Pancreas (tissue), 10 donors: Measurements from ENCODE around the gene CERT1. TPM values are rescaled to one million over a fixed set of nuclear protein-coding genes. Genes with fewer than 3 reads are reported as not detected.
"Not testable (repeated sequence)": the region's sequence is repeated elsewhere in the genome, so short reads cannot be mapped to it uniquely, and the experiment has no call there.

Experiments
- ATAC-seq, 4 donors: fragments of 200-7000 bp; cut with Tn5 transposase; one replicate each; pipeline versions ENCODE4 v1.8.0 to v1.9.1; 2020; ENCODE audit warnings: mild to moderate bottlenecking in 4 of 4, moderate library complexity in 4 of 4
- DNase-seq, 6 donors: peaks; one replicate each; pipeline ENCODE4 v3.0.0-alpha.2; 2020
- FAIRE-seq: peaks from 2 replicates; lab custom pipeline; 2012; peaks lifted over from hg19 to GRCh38; lab: Jason Lieb, UNC
- H3K27ac ChIP-seq, 4 donors: fragments of 200-600 bp; sonication (generic); 1 replicate in 3 of 4; 2 replicates in 1 of 4; pipeline versions ENCODE4 v1.5.0 to v1.8.0; 2020
- H3K27me3 ChIP-seq, 4 donors: fragments of 200-600 bp; one replicate each; pipeline ENCODE4 v1.8.0; 2021
- H3K36me3 ChIP-seq, 3 donors: fragments of 200-600 bp; sonication (generic) in 1 of 3; one replicate each; pipeline versions ENCODE4 v1.5.0 to v1.8.0; 2020 to 2021
- H3K4me1 ChIP-seq, 3 donors: fragments of 200-600 bp; one replicate each; pipeline ENCODE4 v1.8.0; 2021
- H3K4me3 ChIP-seq, 4 donors: fragments of 200-600 bp; sonication (generic) in 2 of 4; one replicate each; pipeline versions ENCODE4 v1.5.0 to v1.8.0; 2020 to 2021
- H3K9me3 ChIP-seq, 4 donors: fragments of 200-600 bp; one replicate each; pipeline ENCODE4 v1.8.0; 2021
- WGBS, 2 donors: extraction: QIAGEN DNeasy Blood & Tissue Kit; methylation state at CpG; one replicate each; pipeline ENCODE4 v1.1.7; 2013; 5-methylcytosine and 5-hydroxymethylcytosine counted together
- intact Hi-C, 3 donors: fragments of 100-400 bp; cut with DNase I; formaldehyde crosslinking; loops; one replicate each; pipeline versions ENCODE4 v1.11.1 to v1.14.2; 2022
- polyA plus RNA-seq, 2 donors: library from polyadenylated mRNA; stranded (reverse); fragments of 200-250 nt; gene quantifications; one replicate each; pipeline ENCODE4 v1.2.3, GENCODE V29; 2013
- total RNA-seq, 6 donors: library from RNA; stranded (reverse); fragmentation: NEBNext Ultra II Directional in 4 of 6; extraction: Animal tissue kit (Norgen Biotek cat#: 25700) in 4 of 6; gene quantifications; one replicate each; pipeline versions ENCODE4 v1.2.1 to v1.2.4, GENCODE V29; 2021 to 2023
- TF ChIP-seq, protein P1 (sequence below), 4 donors: fragments of 200-600 bp; sonication (generic) in 3 of 4; IDR thresholded peaks; one replicate each; pipeline versions ENCODE4 v1.5.0 to v1.8.0; 2021; ENCODE audit warnings: antibody characterized with exemption in 4 of 4
- donor health status: healthy with polysubstance abuse.
- donor health status: DM: no; HTN: no; CAD: no; lungs with moderate emphysema.
- donor health status: DM: no; HTN: no; CAD: no.
- donor health status: control.
- donor health status: control.
- donor health status: Bipolar disorder and iron deficiency.
- donor health status: DM: yes; HTN: yes; CAD: no.
- donor health status: DM: no; HTN: no; CAD: no.
- donor health status: DM: no; HTN: no; CAD: no.
- donor health status: DM: yes; HTN: yes; CAD: no.

The CERT1 gene
- total and polyA plus RNA-seq, 8 donors, result 6.2 to 22.7 (median 11.1) TPM

DNA sequence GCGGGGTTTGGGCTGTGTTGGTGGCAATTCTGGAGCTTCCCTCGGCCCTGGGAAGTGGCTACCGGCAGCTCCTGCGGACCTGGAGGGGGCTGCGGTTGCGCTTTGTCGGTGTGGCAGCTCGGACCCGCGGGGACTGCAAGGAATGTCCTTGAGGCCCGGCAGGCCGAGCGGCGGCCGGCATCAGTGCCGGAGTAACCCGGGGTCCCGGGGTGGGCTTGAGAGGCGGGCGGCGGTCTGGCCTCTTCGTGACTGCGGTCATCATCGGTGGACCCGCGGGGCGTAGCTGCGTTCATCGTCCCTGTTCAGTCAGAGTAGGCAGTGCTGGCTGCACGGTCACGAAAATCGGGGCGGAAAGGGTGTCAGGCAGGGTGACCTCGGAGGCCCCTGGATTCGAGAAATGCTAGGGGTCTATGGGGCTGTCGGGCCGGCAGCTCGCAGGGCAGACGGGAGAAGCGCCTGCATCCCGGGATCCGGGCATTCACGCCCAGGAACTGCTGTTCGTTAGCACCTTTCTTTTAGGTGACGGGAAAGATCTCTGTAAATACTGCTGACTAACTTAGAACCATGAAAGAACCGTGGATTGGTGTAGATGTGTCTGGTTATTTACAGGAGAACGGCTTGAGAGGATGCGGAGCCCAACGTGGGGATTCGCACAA is 173.9 kb downstream of the CERT1 start:
- no peaks in the 10 kb centered on the region for H3K27me3 ChIP-seq
- TF ChIP-seq, protein P1, sequence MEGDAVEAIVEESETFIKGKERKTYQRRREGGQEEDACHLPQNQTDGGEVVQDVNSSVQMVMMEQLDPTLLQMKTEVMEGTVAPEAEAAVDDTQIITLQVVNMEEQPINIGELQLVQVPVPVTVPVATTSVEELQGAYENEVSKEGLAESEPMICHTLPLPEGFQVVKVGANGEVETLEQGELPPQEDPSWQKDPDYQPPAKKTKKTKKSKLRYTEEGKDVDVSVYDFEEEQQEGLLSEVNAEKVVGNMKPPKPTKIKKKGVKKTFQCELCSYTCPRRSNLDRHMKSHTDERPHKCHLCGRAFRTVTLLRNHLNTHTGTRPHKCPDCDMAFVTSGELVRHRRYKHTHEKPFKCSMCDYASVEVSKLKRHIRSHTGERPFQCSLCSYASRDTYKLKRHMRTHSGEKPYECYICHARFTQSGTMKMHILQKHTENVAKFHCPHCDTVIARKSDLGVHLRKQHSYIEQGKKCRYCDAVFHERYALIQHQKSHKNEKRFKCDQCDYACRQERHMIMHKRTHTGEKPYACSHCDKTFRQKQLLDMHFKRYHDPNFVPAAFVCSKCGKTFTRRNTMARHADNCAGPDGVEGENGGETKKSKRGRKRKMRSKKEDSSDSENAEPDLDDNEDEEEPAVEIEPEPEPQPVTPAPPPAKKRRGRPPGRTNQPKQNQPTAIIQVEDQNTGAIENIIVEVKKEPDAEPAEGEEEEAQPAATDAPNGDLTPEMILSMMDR (IDR thresholded peaks at IDR 0.05), result no peak
- intact Hi-C loops, result no loop called here

DNA sequence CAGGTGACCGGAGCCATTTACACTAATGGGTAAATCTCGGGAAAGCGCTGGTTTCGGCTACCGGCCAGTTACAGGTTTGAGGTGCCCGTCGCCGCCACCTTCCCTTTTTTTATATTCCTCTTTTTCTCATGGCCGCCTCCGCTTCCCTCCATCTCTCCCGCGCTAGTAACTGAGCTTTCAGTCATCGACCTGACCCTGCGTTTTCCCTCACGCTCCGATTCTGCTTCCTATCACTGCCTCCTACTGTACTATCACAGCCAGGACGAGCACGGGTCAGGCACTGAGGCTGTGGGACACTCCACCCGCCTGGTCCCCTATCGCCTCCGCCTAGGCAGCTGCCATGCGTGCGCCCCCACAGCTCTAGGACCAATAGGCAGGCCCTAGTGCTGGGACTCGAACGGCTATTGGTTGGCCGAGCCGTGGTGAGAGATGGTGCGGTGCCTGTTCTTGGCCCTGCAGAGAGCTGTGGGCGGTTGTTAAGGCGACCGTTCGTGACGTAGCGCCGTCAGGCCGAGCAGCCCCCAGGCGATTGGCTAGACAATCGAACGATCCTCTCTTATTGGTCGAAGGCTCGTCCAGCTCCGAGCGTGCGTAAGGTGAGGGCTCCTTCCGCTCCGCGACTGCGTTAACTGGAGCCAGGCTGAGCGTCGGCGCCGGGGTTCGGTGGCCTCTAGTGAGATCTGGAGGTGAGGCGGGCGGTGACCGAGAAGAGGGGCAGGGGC is 174.7 kb downstream of the CERT1 start, which contains the start of gene HMGCR:
TSS of gene HMGCR (plus strand) at position 606 of the 722 bp plus-strand sequence. CDS start 5,386 bp downstream, outside the sequence.
- 0% methylated on average over 56 of the region's 56 CpGs for WGBS, 2 donors
- no peaks in the 10 kb centered on the region for H3K27me3 ChIP-seq
- FAIRE-seq (peak; percentile 96), ATAC-seq (peak; percentile 95 to 98 (median 97)), DNase-seq (peak; percentile 91 to 99 (median 98))
- TF ChIP-seq, protein P1 (IDR thresholded peaks at IDR 0.05), result peak in 1 of 4 donors; percentile 13
- peak within 1 kb of the TSS; percentile 61 to 90 (median 80) for H3K27ac ChIP-seq
- H3K36me3 ChIP-seq, result no peaks in the 10 kb centered on the region
- H3K9me3 ChIP-seq, result no peaks in the 10 kb centered on the region
- intact Hi-C loops, result no loop called here
- H3K4me1 ChIP-seq, result peaks cover 0 to 7% (median 0%) of the 10 kb centered on the region in 3 donors
- peak within 1 kb of the TSS; percentile 55 to 86 (median 78) for H3K4me3 ChIP-seq

More for the DNA sequence above, 173.9 kb downstream of the CERT1 start:
- peak overlapping the region; percentile 55 to 86 (median 73) for H3K4me3 ChIP-seq
- DNase-seq (peak in 5 of 6 donors; percentile 11 to 83 (median 59)), FAIRE-seq (no peak), ATAC-seq (peak; percentile 4 to 27 (median 10))
- WGBS, 2 donors, result 0% methylated on average over 48 to 50 of the region's 50 CpGs
- peak overlapping the region; percentile 61 to 90 (median 72) for H3K27ac ChIP-seq
- H3K4me1 ChIP-seq, result peaks cover 0 to 7% (median 0%) of the 10 kb centered on the region in 3 donors
- no peaks in the 10 kb centered on the region for H3K9me3 ChIP-seq
- no peaks in the 10 kb centered on the region for H3K36me3 ChIP-seq

DNA sequence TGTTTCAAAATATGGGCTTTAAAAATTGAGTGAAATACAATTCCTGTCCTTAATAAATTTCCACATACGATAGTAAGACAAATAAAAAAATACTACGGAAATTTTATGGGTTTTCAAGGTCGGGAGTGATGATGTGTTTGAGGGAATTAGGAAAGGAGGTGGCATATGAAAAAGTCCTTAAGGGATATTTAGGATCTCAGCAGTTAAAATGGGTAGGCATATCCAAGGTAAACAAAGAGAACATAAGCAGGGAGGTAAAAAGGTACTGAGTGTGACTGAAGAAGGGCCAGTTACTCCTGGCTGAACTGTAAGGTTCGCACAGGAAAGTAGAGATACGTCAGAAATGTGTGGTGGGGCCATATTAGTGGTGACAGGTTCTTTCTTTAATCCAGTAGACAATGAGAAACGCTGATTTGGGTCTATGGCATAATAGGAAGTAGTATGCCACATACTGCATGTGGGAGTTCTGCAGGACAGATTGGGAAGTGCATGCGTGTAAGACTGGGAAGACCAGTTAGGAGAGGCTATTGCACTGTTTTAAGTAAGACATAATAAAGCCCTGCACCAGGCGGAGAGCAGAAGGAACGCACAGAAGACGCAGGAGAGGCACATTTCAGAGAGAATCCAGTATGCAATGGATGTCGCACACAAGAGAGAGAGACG is 175.3 kb downstream of the CERT1 start:
- ATAC-seq, result peak; percentile 56 to 75 (median 64)
- intact Hi-C loops, result no loop called here
- WGBS, 2 donors, result 5% methylated on average over 12 of the region's 12 CpGs

DNA sequence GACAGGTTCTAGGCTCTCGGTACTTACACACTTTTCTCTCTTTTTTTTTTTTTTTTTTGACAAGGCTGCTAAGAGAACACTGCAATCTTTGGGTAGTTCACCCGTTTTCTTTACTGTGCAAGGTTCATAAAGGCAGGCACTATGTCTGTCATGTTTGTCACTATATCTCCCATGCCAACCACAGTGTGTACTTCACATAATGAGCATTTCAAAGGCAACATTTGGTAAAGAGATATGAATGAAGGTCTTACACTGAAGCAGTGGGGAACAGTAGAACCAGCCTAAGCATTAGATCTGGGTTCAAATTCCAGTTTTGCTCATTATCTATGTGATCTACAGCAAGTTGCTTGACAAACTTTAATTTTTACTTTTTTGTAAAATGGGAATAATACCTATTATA is 175.9 kb downstream of the CERT1 start:
- no peak overlapping the region for H3K27ac ChIP-seq
- DNase-seq (no peak), FAIRE-seq (no peak), ATAC-seq (no peak)
- TF ChIP-seq, protein P1 (IDR thresholded peaks at IDR 0.05), result no peak
- intact Hi-C loops, result no loop called here
- H3K36me3 ChIP-seq, result no peaks in the 10 kb centered on the region
- 39 to 55% methylated on average over 2 of the region's 2 CpGs for WGBS, 2 donors
- no peaks in the 10 kb centered on the region for H3K27me3 ChIP-seq
- H3K4me3 ChIP-seq, result no peak overlapping the region
- H3K4me1 ChIP-seq, result peaks cover 0 to 7% (median 0%) of the 10 kb centered on the region in 3 donors
- no peaks in the 10 kb centered on the region for H3K9me3 ChIP-seq

More for the DNA sequence above, 175.3 kb downstream of the CERT1 start:
- TF ChIP-seq, protein P1 (IDR thresholded peaks at IDR 0.05), result peak in 3 of 4 donors; percentile 10 to 40 (median 40)
- Histone ChIP-seq H3K36me3 (no peaks in the 10 kb centered on the region), H3K9me3 (no peaks in the 10 kb centered on the region), H3K27ac (peak overlapping the region; percentile 41 to 90 (median 80)), H3K4me3 (peak overlapping the region; percentile 55 to 86 (median 78)), H3K27me3 (no peaks in the 10 kb centered on the region), H3K4me1 (peaks cover 0 to 7% (median 0%) of the 10 kb centered on the region in 3 donors)
- FAIRE-seq (no peak), DNase-seq (peak in 3 of 6 donors; percentile 31 to 49 (median 39))

DNA sequence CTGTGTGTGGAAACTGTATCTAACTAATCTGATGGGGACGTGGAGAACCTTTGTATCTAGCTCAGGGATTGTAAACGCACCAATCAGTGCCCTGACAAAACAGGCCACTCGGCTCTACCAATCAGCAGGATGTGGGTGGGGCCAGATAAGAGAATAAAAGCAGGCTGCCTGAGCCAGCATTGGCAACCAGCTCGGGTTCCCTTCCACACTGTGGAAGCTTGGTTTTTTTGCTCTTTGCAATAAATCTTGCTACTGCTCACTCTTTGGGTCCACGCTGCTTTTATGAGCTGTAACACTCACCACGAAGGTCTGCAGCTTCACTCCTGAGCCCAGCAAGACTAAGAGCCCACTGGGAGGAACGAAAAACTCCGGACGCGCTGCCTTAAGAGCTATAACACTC is 177.0 kb downstream of the CERT1 start:
- H3K27ac ChIP-seq, H3K4me1 ChIP-seq, H3K36me3 ChIP-seq, DNase-seq, ATAC-seq, FAIRE-seq, H3K9me3 ChIP-seq, H3K27me3 ChIP-seq, intact Hi-C loops, H3K4me3 ChIP-seq: not testable (repeated sequence)
- 80 to 81% methylated on average over 9 of the region's 10 CpGs for WGBS, 2 donors

DNA sequence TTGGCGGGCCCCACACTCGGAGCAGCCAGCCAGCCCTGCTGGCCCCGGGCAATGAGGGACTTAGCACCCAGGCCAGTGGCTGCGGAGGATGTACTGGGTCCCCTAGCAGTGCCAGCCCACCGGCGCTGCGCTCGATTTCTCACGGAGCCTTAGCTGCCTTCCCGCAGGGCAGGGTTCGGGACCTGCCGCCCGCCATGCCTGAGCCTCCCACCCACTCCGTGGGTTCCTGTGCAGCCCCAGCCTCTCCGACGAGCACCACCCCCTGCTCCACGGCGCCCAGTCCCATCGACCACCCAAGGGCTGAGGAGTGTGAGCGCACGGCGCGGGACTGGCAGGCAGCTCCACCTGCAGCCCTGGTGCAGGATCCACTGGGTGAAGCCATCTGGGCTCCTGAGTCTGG is 177.7 kb downstream of the CERT1 start:
- peak in 2 of 6 donors; percentile 28 to 44 for DNase-seq
- FAIRE-seq, result not testable (repeated sequence)

More for the DNA sequence above, 177.7 kb downstream of the CERT1 start:
- WGBS, 2 donors, result 91 to 94% methylated on average over 21 to 22 of the region's 23 CpGs
- H3K4me1 ChIP-seq, H3K27me3 ChIP-seq, H3K4me3 ChIP-seq, intact Hi-C loops, ATAC-seq, H3K36me3 ChIP-seq, H3K27ac ChIP-seq, H3K9me3 ChIP-seq: not testable (repeated sequence)
